Measurements from ENCODE around the gene ERGIC1.

GRCh38 chr5:172832383-172833315 is 1.4 kb upstream of the ERGIC1 start:
- TF ChIP-seq CTCF (IDR thresholded peaks at IDR 0.05) (no peak), POLR2A (IDR thresholded peaks at IDR 0.05) (no peak)

Measured in esophagus squamous epithelium (tissue), 4 donors.